Liver (tissue), 9 donors: ENCODE data around the gene DCUN1D3. TPM values are rescaled to one million over a fixed set of nuclear protein-coding genes. Genes with fewer than 3 reads are reported as not detected.

Experiments used
- DNase-seq: peaks from one replicate; pipeline ENCODE4 v3.0.0-alpha.2; 2017; ENCODE audit warnings: low spot score
- H3K27ac ChIP-seq, 2 donors: one replicate each; pipeline ENCODE4 v1.7.0; 2013; ENCODE audit warnings: inconsistent platforms in 2 of 2, low read length in 2 of 2, control low read depth in 1 of 2, low read depth in 1 of 2, mild to moderate bottlenecking in 1 of 2
- H3K27me3 ChIP-seq, 4 donors: one replicate each; pipeline versions ENCODE4 v1.6.1 to v1.7.0; 2013; ENCODE audit warnings: low read length in 3 of 4, inconsistent platforms in 1 of 4, mild to moderate bottlenecking in 1 of 4, moderate library complexity in 1 of 4; ENCODE audit not compliant: control insufficient read depth in 4 of 4, insufficient read depth in 4 of 4
- H3K36me3 ChIP-seq, 4 donors: one replicate each; pipeline versions ENCODE4 v1.6.1 to v1.7.0; 2013; ENCODE audit warnings: low read length in 3 of 4, mild to moderate bottlenecking in 3 of 4, low read depth in 1 of 4, moderate library complexity in 1 of 4; ENCODE audit not compliant: control insufficient read depth in 4 of 4, insufficient read depth in 3 of 4
- H3K4me1 ChIP-seq, 4 donors: one replicate each; pipeline versions ENCODE4 v1.6.1 to v1.7.0; 2013; ENCODE audit warnings: low read length in 3 of 4, mild to moderate bottlenecking in 3 of 4, moderate library complexity in 1 of 4; ENCODE audit not compliant: control insufficient read depth in 4 of 4, insufficient read depth in 4 of 4
- H3K4me3 ChIP-seq, 3 donors: one replicate each; pipeline versions ENCODE4 v1.6.1 to v1.7.0; 2013; ENCODE audit warnings: low read length in 3 of 3, control low read depth in 1 of 3, low read depth in 1 of 3, mild to moderate bottlenecking in 1 of 3
- H3K9ac ChIP-seq, 2 donors: one replicate each; pipeline ENCODE4 v1.7.0; 2013; ENCODE audit warnings: low read length in 2 of 2, mild to moderate bottlenecking in 2 of 2, moderate library complexity in 2 of 2, control low read depth in 1 of 2, low read depth in 1 of 2
- H3K9me3 ChIP-seq, 4 donors: one replicate each; pipeline versions ENCODE4 v1.6.1 to v1.7.0; 2013; ENCODE audit warnings: low read length in 3 of 4; ENCODE audit not compliant: control insufficient read depth in 4 of 4
- FOXA1 ChIP-seq: IDR thresholded peaks from 2 replicates; pipeline ENCODE4 v1.6.1; 2016; ENCODE audit warnings: antibody characterized with exemption
- FOXA2 ChIP-seq: IDR thresholded peaks from 2 replicates; pipeline ENCODE4 v1.6.1; 2016; ENCODE audit warnings: antibody characterized with exemption
- GABPA ChIP-seq, 2 donors: IDR thresholded peaks in 1 of 2; conservative IDR thresholded peaks in 1 of 2; 2 replicates each; pipeline ENCODE4 v1.6.1; 2016; ENCODE audit warnings: antibody characterized with exemption in 2 of 2, mild to moderate bottlenecking in 1 of 2, moderate library complexity in 1 of 2
- HNF4A ChIP-seq, 2 donors: conservative IDR thresholded peaks; 2 replicates each; pipeline ENCODE4 v1.6.1; 2016; ENCODE audit warnings: antibody characterized with exemption in 2 of 2, mild to moderate bottlenecking in 2 of 2
- HNF4G ChIP-seq: IDR thresholded peaks from 2 replicates; pipeline ENCODE4 v1.6.1; 2016; ENCODE audit warnings: antibody characterized with exemption
- JUND ChIP-seq, 2 donors: IDR thresholded peaks; 2 replicates each; pipeline ENCODE4 v1.6.1; 2016; ENCODE audit warnings: antibody characterized with exemption in 2 of 2
- NR2F2 ChIP-seq: IDR thresholded peaks from 2 replicates; pipeline ENCODE4 v1.6.1; 2016; ENCODE audit warnings: antibody characterized with exemption
- RAD21 ChIP-seq, 2 donors: IDR thresholded peaks; 2 replicates each; pipeline ENCODE4 v1.6.1; 2016; ENCODE audit warnings: antibody characterized with exemption in 2 of 2, mild to moderate bottlenecking in 2 of 2
- RXRA ChIP-seq, 2 donors: IDR thresholded peaks; 2 replicates each; pipeline ENCODE4 v1.6.1; 2017 to 2018; ENCODE audit warnings: antibody characterized with exemption in 2 of 2, mild to moderate bottlenecking in 1 of 2
- SP1 ChIP-seq: IDR thresholded peaks from 2 replicates; pipeline ENCODE4 v1.6.1; 2018; ENCODE audit warnings: antibody characterized with exemption, mild to moderate bottlenecking
- TAF1 ChIP-seq: conservative IDR thresholded peaks from 2 replicates; pipeline ENCODE4 v1.6.1; 2016; ENCODE audit warnings: antibody characterized with exemption, mild to moderate bottlenecking
- YY1 ChIP-seq: IDR thresholded peaks from 2 replicates; pipeline ENCODE4 v1.6.1; 2016; ENCODE audit warnings: antibody characterized with exemption, mild to moderate bottlenecking
- WGBS: extraction: QIAGEN DNeasy Blood & Tissue Kit; methylation state at CpG from one replicate; pipeline ENCODE4 v1.1.7; 2013; 5-methylcytosine and 5-hydroxymethylcytosine counted together
- polyA plus RNA-seq, 2 donors: library from polyadenylated mRNA; stranded (reverse) in 1 of 2; unstranded in 1 of 2; fragments of 200-250 nt in 1 of 2; fragments of >200 nt in 1 of 2; fragmentation: Nextera tagmentation in 1 of 2; extraction: Ambion mirVana in 1 of 2; gene quantifications; one replicate each; pipeline versions ENCODE4 v1.2.1 to v1.2.3, GENCODE V29; 2013 to 2015
- total RNA-seq, 2 donors: library from RNA; depleted of rRNA; stranded (reverse); fragments of >200 nt; gene quantifications; one replicate each; pipeline ENCODE4 v1.2.3, GENCODE V29; 2014
- TF ChIP-seq, protein P1 (sequence below): IDR thresholded peaks from 2 replicates; pipeline ENCODE4 v1.6.1; 2016; ENCODE audit warnings: antibody characterized with exemption
- TF ChIP-seq, protein P2 (sequence below): fragments of 150-350 bp; IDR thresholded peaks from 2 replicates; pipeline ENCODE4 v1.5.1; 2017; ENCODE audit warnings: improper control_type of control experiment, low read depth, low read length; ENCODE audit not compliant: missing input control
- TF ChIP-seq, protein P3 (sequence below): IDR thresholded peaks from 2 replicates; pipeline ENCODE4 v1.6.1; 2016; ENCODE audit warnings: antibody characterized with exemption
- donor health status: healthy.
- donor health status: healthy.
- donor health status: healthy.
- donor health status: healthy.
- donor health status: healthy.

Gene DCUN1D3
- total and polyA plus RNA-seq, 4 donors = 2.7 to 16.8 (median 4.8) TPM

DNA sequence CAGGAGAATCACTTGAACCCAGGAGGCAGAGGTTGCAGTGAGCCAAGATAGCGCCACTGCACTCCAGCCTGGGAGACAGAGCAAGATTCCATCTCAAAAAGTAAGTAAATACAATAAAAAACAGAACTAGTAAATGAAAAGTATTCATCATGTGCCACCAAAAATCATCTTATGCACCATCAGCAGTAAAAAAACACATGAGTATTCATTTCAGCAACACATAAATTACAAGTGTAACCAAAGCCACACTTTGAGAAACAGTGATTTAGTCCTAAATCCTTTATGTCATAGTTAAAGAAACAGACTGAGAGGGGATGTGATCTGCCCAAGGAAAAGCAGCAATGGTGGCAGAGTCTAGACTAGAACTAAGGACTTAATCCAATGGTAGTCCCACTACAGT, 13.0 kb downstream of the DCUN1D3 start:
- H3K27me3 ChIP-seq = no peaks in the 10 kb centered on the region
- no peaks in the 10 kb centered on the region for H3K9me3 ChIP-seq
- peak overlapping the region in 1 of 2 donors; percentile 14 for H3K27ac ChIP-seq
- no peak for DNase-seq
- no peak overlapping the region for H3K9ac ChIP-seq
- WGBS = 77% methylated on average over 1 of the region's 1 CpG
- TF ChIP-seq TAF1 = no peak
- no peak for TF ChIP-seq GABPA (IDR thresholded peaks at IDR 0.05 in 1 of 2, conservative IDR thresholded peaks at IDR 0.05 in 1 of 2)
- no peak for TF ChIP-seq FOXA1
- no peak for TF ChIP-seq RAD21 (IDR thresholded peaks at IDR 0.05)
- TF ChIP-seq JUND (IDR thresholded peaks at IDR 0.05) = no peak
- TF ChIP-seq HNF4G = no peak
- TF ChIP-seq, protein P1, sequence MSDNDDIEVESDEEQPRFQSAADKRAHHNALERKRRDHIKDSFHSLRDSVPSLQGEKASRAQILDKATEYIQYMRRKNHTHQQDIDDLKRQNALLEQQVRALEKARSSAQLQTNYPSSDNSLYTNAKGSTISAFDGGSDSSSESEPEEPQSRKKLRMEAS = no peak
- TF ChIP-seq, protein P2, sequence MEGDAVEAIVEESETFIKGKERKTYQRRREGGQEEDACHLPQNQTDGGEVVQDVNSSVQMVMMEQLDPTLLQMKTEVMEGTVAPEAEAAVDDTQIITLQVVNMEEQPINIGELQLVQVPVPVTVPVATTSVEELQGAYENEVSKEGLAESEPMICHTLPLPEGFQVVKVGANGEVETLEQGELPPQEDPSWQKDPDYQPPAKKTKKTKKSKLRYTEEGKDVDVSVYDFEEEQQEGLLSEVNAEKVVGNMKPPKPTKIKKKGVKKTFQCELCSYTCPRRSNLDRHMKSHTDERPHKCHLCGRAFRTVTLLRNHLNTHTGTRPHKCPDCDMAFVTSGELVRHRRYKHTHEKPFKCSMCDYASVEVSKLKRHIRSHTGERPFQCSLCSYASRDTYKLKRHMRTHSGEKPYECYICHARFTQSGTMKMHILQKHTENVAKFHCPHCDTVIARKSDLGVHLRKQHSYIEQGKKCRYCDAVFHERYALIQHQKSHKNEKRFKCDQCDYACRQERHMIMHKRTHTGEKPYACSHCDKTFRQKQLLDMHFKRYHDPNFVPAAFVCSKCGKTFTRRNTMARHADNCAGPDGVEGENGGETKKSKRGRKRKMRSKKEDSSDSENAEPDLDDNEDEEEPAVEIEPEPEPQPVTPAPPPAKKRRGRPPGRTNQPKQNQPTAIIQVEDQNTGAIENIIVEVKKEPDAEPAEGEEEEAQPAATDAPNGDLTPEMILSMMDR = no peak
- TF ChIP-seq YY1 = no peak
- no peak for TF ChIP-seq SP1
- TF ChIP-seq RXRA (IDR thresholded peaks at IDR 0.05) = no peak
- TF ChIP-seq HNF4A (conservative IDR thresholded peaks at IDR 0.05) = no peak
- peaks cover 18 to 73% (median 62%) of the 10 kb centered on the region in 4 donors for H3K4me1 ChIP-seq
- no peak overlapping the region for H3K4me3 ChIP-seq
- peaks cover 0 to 4% (median 0%) of the 10 kb centered on the region in 4 donors for H3K36me3 ChIP-seq

DNA sequence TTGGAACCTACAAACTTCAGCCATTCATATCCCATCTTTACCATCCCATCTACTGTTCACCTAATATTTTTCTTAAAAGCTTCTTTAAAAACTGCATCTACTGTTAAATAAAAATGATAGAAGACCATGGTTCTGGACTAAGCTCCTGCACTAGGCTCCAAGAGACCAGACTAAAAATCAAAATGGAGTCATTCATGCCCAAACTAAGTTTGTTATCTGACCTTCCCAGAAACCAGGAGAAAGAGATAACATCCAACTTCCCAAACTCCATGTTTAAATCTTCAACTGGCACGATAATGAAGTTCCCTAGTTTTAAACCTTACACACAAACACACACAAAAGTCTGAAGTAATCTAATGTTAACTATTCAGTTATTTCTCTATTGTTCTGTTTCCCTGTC, 13.8 kb downstream of the DCUN1D3 start:
- Histone ChIP-seq H3K9me3 (no peaks in the 10 kb centered on the region), H3K9ac (no peak overlapping the region), H3K36me3 (no peaks in the 10 kb centered on the region), H3K27me3 (no peaks in the 10 kb centered on the region), H3K4me1 (peaks cover 17 to 77% (median 68%) of the 10 kb centered on the region in 4 donors), H3K27ac (no peak overlapping the region), H3K4me3 (no peak overlapping the region)
- 0% methylated on average over 1 of the region's 1 CpG for WGBS
- DNase-seq = no peak
- TF ChIP-seq, protein P3, sequence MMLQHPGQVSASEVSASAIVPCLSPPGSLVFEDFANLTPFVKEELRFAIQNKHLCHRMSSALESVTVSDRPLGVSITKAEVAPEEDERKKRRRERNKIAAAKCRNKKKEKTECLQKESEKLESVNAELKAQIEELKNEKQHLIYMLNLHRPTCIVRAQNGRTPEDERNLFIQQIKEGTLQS = no peak
- TF ChIP-seq NR2F2 (no peak), RXRA (IDR thresholded peaks at IDR 0.05) (no peak), FOXA1 (no peak), YY1 (no peak), SP1 (no peak), JUND (IDR thresholded peaks at IDR 0.05) (no peak), GABPA (IDR thresholded peaks at IDR 0.05 in 1 of 2, conservative IDR thresholded peaks at IDR 0.05 in 1 of 2) (no peak), HNF4A (conservative IDR thresholded peaks at IDR 0.05) (no peak), FOXA2 (no peak), TAF1 (no peak), HNF4G (no peak)
- TF ChIP-seq, protein P2 = no peak
- TF ChIP-seq, protein P1 = no peak
